Sigmoid colon (tissue), 4 donors: ENCODE data around the gene SESTD1.

Source experiments
- EP300 ChIP-seq, 4 donors: sonication (generic); formaldehyde crosslinking; IDR thresholded peaks; one replicate each; pipeline ENCODE4 v1.6.1; 2017; ENCODE audit warnings: antibody characterized with exemption in 4 of 4
- POLR2A ChIP-seq, 2 donors: fragments of 450-650 bp; IDR thresholded peaks; one replicate each; pipeline ENCODE4 v1.6.1; 2016; ENCODE audit warnings: antibody characterized with exemption in 2 of 2, mild to moderate bottlenecking in 2 of 2, moderate library complexity in 2 of 2
- POLR2AphosphoS5 ChIP-seq, 4 donors: sonication (generic); formaldehyde crosslinking; IDR thresholded peaks; one replicate each; pipeline ENCODE4 v1.6.1; 2017; ENCODE audit warnings: antibody characterized with exemption in 4 of 4
- TF ChIP-seq, protein P1 (sequence below), 4 experiments: fragments of 450-650 bp in 3 of 4; fragments of 200-600 bp in 1 of 4; IDR thresholded peaks; one replicate each; pipeline ENCODE4 v1.5.1; 2016 to 2019; ENCODE audit warnings: antibody characterized with exemption in 4 of 4, mild to moderate bottlenecking in 3 of 4, moderate library complexity in 2 of 4

DNA sequence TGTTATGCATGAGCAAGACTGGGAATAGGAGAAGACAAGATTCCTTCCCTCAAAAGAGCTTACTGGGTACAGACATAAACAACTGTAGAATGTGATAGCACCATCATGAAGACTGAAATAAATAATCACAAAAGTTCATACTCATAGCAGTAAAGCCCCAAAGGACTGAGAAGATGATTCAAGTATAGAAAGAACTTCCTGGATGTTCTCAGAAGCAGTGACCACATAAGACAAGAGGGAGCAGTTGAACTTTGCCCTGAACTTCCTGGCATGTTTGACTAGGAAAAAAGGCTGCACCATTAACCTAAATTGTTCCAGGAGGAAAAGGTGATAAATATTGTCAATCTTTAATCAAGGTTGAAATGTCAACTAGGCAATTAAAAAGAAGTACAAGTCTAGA lies 156.9 kb downstream of the SESTD1 start:
- TF ChIP-seq, protein P1, sequence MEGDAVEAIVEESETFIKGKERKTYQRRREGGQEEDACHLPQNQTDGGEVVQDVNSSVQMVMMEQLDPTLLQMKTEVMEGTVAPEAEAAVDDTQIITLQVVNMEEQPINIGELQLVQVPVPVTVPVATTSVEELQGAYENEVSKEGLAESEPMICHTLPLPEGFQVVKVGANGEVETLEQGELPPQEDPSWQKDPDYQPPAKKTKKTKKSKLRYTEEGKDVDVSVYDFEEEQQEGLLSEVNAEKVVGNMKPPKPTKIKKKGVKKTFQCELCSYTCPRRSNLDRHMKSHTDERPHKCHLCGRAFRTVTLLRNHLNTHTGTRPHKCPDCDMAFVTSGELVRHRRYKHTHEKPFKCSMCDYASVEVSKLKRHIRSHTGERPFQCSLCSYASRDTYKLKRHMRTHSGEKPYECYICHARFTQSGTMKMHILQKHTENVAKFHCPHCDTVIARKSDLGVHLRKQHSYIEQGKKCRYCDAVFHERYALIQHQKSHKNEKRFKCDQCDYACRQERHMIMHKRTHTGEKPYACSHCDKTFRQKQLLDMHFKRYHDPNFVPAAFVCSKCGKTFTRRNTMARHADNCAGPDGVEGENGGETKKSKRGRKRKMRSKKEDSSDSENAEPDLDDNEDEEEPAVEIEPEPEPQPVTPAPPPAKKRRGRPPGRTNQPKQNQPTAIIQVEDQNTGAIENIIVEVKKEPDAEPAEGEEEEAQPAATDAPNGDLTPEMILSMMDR (IDR thresholded peaks at IDR 0.05): no peak
- TF ChIP-seq POLR2AphosphoS5 (IDR thresholded peaks at IDR 0.05) (no peak), POLR2A (IDR thresholded peaks at IDR 0.05) (no peak), EP300 (IDR thresholded peaks at IDR 0.05) (no peak)
